IMR-90 (cell line): Measurements from ENCODE around the gene FMN1. TPM values are rescaled to one million over a fixed set of nuclear protein-coding genes. Genes with fewer than 3 reads are reported as not detected.

ENCODE experiments used
- ATAC-seq: fragments of 200-7000 bp; cut with Tn5 transposase; 2 replicates; pipeline ENCODE4 v1.9.1; 2020; ENCODE audit warnings: low read depth, mild to moderate bottlenecking, moderate library complexity
- BruUV-seq: library from RNA; stranded (reverse); fragments of 400-500 nt; replicated peaks from 2 replicates; lab custom pipeline; 2021; lab: Mats Ljungman, UMichigan
- CTCF ChIA-PET: fragments of 300-600 bp; formaldehyde crosslinking; extraction: SDS; loops from one replicate; lab custom pipeline; 2021; ENCODE audit warnings: antibody characterized with exemption; lab: Yijun Ruan, JAX
- POLR2A ChIA-PET: fragments of 300-600 bp; sonication (Branson Sonifier 250); formaldehyde crosslinking; loops from one replicate; lab custom pipeline; 2022; ENCODE audit warnings: antibody characterized with exemption; ENCODE audit not compliant: unreplicated experiment; lab: Charles Lee
- DNase-seq: peaks from one replicate; pipeline ENCODE4 v3.0.0; 2013
- H2AFZ ChIP-seq: replicated peaks from 2 replicates; pipeline ENCODE3; 2013; ENCODE audit warnings: low read length, mild to moderate bottlenecking; ENCODE audit not compliant: poor library complexity
- H2AK5ac ChIP-seq: 2 replicates; pipeline ENCODE4 v1.6.1; 2013; ENCODE audit warnings: low read depth, low read length, inconsistent platforms
- H2AK9ac ChIP-seq: replicated peaks from 2 replicates; pipeline ENCODE3; 2013; ENCODE audit warnings: mild to moderate bottlenecking, low read depth, low read length, moderate library complexity; ENCODE audit not compliant: poor library complexity
- H2BK120ac ChIP-seq: 2 replicates; pipeline ENCODE4 v1.6.1; 2013; ENCODE audit warnings: low read depth, low read length, inconsistent platforms
- H2BK15ac ChIP-seq: 3 replicates; pipeline ENCODE4 v1.6.1; 2013; ENCODE audit warnings: low read depth, low read length, inconsistent platforms
- H2BK20ac ChIP-seq: 2 replicates; pipeline ENCODE4 v1.6.1; 2013; ENCODE audit warnings: low read depth, mild to moderate bottlenecking, inconsistent platforms, low read length, moderate library complexity
- H2BK5ac ChIP-seq: 2 replicates; pipeline ENCODE4 v1.6.1; 2013; ENCODE audit warnings: mild to moderate bottlenecking, low read depth, low read length, inconsistent platforms; ENCODE audit not compliant: poor library complexity, severe bottlenecking
- H3K14ac ChIP-seq: replicated peaks from 2 replicates; pipeline ENCODE4 v1.6.1; 2013; ENCODE audit warnings: low read depth, low read length, inconsistent platforms
- H3K18ac ChIP-seq: 2 replicates; pipeline ENCODE4 v1.6.1; 2013; ENCODE audit warnings: low read depth, low read length, control low read depth
- H3K23ac ChIP-seq: 2 replicates; pipeline ENCODE4 v1.6.1; 2013; ENCODE audit warnings: low read depth, low read length, inconsistent platforms
- H3K27ac ChIP-seq: 2 replicates; pipeline ENCODE4 v1.5.1; 2013; ENCODE audit warnings: mild to moderate bottlenecking, control low read depth, low read length; ENCODE audit not compliant: insufficient read depth
- H3K27me3 ChIP-seq: 2 replicates; pipeline ENCODE4 v1.6.1; 2013; ENCODE audit warnings: low read length; ENCODE audit not compliant: control insufficient read depth, insufficient read depth
- H3K36me3 ChIP-seq: 2 replicates; pipeline ENCODE4 v1.6.1; 2013; ENCODE audit warnings: low read length, mixed read lengths; ENCODE audit not compliant: control insufficient read depth, insufficient read depth
- H3K4ac ChIP-seq: 2 replicates; pipeline ENCODE4 v1.6.1; 2013; ENCODE audit warnings: low read depth, low read length, inconsistent platforms
- H3K4me1 ChIP-seq: 2 replicates; pipeline ENCODE4 v1.6.1; 2013; ENCODE audit warnings: low read length, mixed read lengths; ENCODE audit not compliant: control insufficient read depth, insufficient read depth
- H3K4me2 ChIP-seq: 2 replicates; pipeline ENCODE4 v1.6.1; 2013; ENCODE audit warnings: low read depth, mild to moderate bottlenecking, control low read depth, low read length, moderate library complexity
- H3K4me3 ChIP-seq: 2 replicates; pipeline ENCODE4 v1.5.1; 2013; ENCODE audit warnings: low read depth, mild to moderate bottlenecking, control low read depth, low read length, moderate library complexity; ENCODE audit not compliant: insufficient read depth
- H3K56ac ChIP-seq: 2 replicates; pipeline ENCODE4 v1.6.1; 2013; ENCODE audit warnings: low read length, inconsistent platforms; ENCODE audit not compliant: insufficient read depth; ENCODE audit errors: extremely low read depth
- H3K79me1 ChIP-seq, 2 experiments: 2 replicates each; pipeline ENCODE4 v1.6.1; 2013; ENCODE audit warnings: low read length in 2 of 2, inconsistent platforms in 1 of 2, low read depth in 1 of 2
- H3K9ac ChIP-seq: 2 replicates; pipeline ENCODE4 v1.6.1; 2013; ENCODE audit warnings: low read depth, low read length, control low read depth
- H3K9me1 ChIP-seq: 2 replicates; pipeline ENCODE4 v1.6.1; 2013; ENCODE audit warnings: low read length, inconsistent platforms; ENCODE audit not compliant: insufficient read depth
- H3K9me3 ChIP-seq: 2 replicates; pipeline ENCODE4 v1.6.1; 2013; ENCODE audit warnings: low read length; ENCODE audit not compliant: control insufficient read depth, insufficient read depth
- H4K20me1 ChIP-seq: 2 replicates; pipeline ENCODE4 v1.6.1; 2013; ENCODE audit warnings: low read length, inconsistent platforms; ENCODE audit not compliant: insufficient read depth
- H4K5ac ChIP-seq: 2 replicates; pipeline ENCODE4 v1.6.1; 2013; ENCODE audit warnings: mild to moderate bottlenecking, low read depth, low read length, control low read depth
- H4K8ac ChIP-seq, 2 experiments: 2 replicates each; pipeline ENCODE4 v1.6.1; 2013; ENCODE audit warnings: low read depth in 2 of 2, low read length in 2 of 2, control low read depth in 1 of 2, inconsistent platforms in 1 of 2
- H4K91ac ChIP-seq: 2 replicates; pipeline ENCODE4 v1.6.1; 2013; ENCODE audit warnings: low read depth, low read length, inconsistent platforms; ENCODE audit not compliant: insufficient read depth
- BHLHE40 ChIP-seq: fragments of 150-350 bp; IDR thresholded peaks from 2 replicates; pipeline ENCODE4 v1.6.1; 2016; ENCODE audit warnings: mild to moderate bottlenecking, low read depth, low read length
- CEBPB ChIP-seq: IDR thresholded peaks from 2 replicates; pipeline ENCODE4 v1.6.1; 2012; ENCODE audit warnings: low read depth, low read length, improper control_type of control experiment
- CHD1 ChIP-seq: IDR thresholded peaks from 2 replicates; pipeline ENCODE4 v1.6.1; 2012; ENCODE audit warnings: low read depth, low read length, improper control_type of control experiment
- CTCF ChIP-seq: conservative IDR thresholded peaks from 2 replicates; pipeline ENCODE4 v1.5.1; 2012; ENCODE audit warnings: mild to moderate bottlenecking, low read depth, low read length, improper control_type of control experiment
- ELK1 ChIP-seq: fragments of 150-350 bp; IDR thresholded peaks from 2 replicates; pipeline ENCODE4 v1.6.1; 2016; ENCODE audit warnings: low read depth, mild to moderate bottlenecking, low read length, moderate library complexity, borderline replicate concordance
- FOS ChIP-seq: fragments of 150-350 bp; IDR thresholded peaks from 2 replicates; pipeline ENCODE4 v1.6.1; 2016; ENCODE audit warnings: low read depth, low read length
- MAFK ChIP-seq: IDR thresholded peaks from 2 replicates; pipeline ENCODE4 v1.6.1; 2012; ENCODE audit warnings: low read depth, low read length, improper control_type of control experiment
- MAZ ChIP-seq: IDR thresholded peaks from 2 replicates; pipeline ENCODE4 v1.6.1; 2012; ENCODE audit warnings: low read depth, mild to moderate bottlenecking, low read length, improper control_type of control experiment, moderate library complexity, borderline replicate concordance
- MXI1 ChIP-seq: IDR thresholded peaks from 2 replicates; pipeline ENCODE4 v1.6.1; 2012; ENCODE audit warnings: low read depth, mild to moderate bottlenecking, low read length, moderate library complexity, borderline replicate concordance
- NFE2L2 ChIP-seq: fragments of 150-350 bp; IDR thresholded peaks from 2 replicates; pipeline ENCODE4 v1.6.1; 2016; ENCODE audit warnings: low read depth, mild to moderate bottlenecking, low read length
- POLR2A ChIP-seq: IDR thresholded peaks from 2 replicates; pipeline ENCODE4 v1.6.1; 2012; ENCODE audit warnings: mild to moderate bottlenecking, low read depth, low read length
- RAD21 ChIP-seq: IDR thresholded peaks from 2 replicates; pipeline ENCODE4 v1.6.1; 2012; ENCODE audit warnings: low read length, improper control_type of control experiment
- RCOR1 ChIP-seq: IDR thresholded peaks from 2 replicates; pipeline ENCODE4 v1.6.1; 2012; ENCODE audit warnings: mild to moderate bottlenecking, low read length, improper control_type of control experiment; ENCODE audit not compliant: insufficient replicate concordance
- RFX5 ChIP-seq: IDR thresholded peaks from 2 replicates; pipeline ENCODE4 v1.8.0; 2012; ENCODE audit warnings: low read depth, mild to moderate bottlenecking, low read length, moderate library complexity
- SMC3 ChIP-seq: fragments of 150-350 bp; IDR thresholded peaks from 2 replicates; pipeline ENCODE4 v1.6.1; 2016; ENCODE audit warnings: low read depth, mild to moderate bottlenecking, antibody characterized with exemption, low read length, moderate library complexity
- USF2 ChIP-seq: fragments of 150-350 bp; IDR thresholded peaks from 2 replicates; pipeline ENCODE4 v1.6.1; 2017; ENCODE audit warnings: mild to moderate bottlenecking, antibody characterized with exemption, low read length, low read depth
- WGBS, 2 experiments: methylation state at CpG; one replicate each; pipeline versions ENCODE4 v1.1.5 to v1.1.7; 2013; ENCODE audit warnings: missing lambda C conversion rate in 2 of 2; ENCODE audit not compliant: insufficient read length in 1 of 2; ENCODE audit errors: extremely low coverage in 2 of 2; 5-methylcytosine and 5-hydroxymethylcytosine counted together
- dilution Hi-C: fragments of 300-500 bp; cut with HindIII; formaldehyde crosslinking; loops from one replicate; pipeline ENCODE4 v1.14.3; 2018; ENCODE audit warnings: low sequenced_read_pairs; ENCODE audit not compliant: unreplicated experiment
- in situ Hi-C: fragments of 300-500 bp; cut with MboI; formaldehyde crosslinking; loops from 3 replicates; pipeline ENCODE4 v1.14.3; 2019; ENCODE audit warnings: low sequenced_read_pairs, inconsistent platforms, mixed read lengths
- intact Hi-C: fragments of 100-400 bp; cut with micrococcal nuclease; formaldehyde crosslinking; loops from 2 replicates; pipeline ENCODE4 v1.10.0; 2022
- polyA plus RNA-seq, 3 experiments: library from polyadenylated mRNA; depleted of rRNA; stranded (reverse); fragments of >200 nt; gene quantifications; 2 replicates each; pipeline ENCODE4 v1.2.3, GENCODE V29; 2012; ENCODE audit warnings: low replicate concordance in 1 of 3
- total RNA-seq: library from RNA; depleted of rRNA; stranded (reverse); fragments of >200 nt; gene quantifications from 2 replicates; pipeline ENCODE4 v1.2.3, GENCODE V29; 2012

FMN1 gene
- total and polyA plus RNA-seq, 2 of the 4 experiments (the other 2 are of a cell fraction), result 7.3 to 17.6 TPM

GRCh38 chr15:32851572-32851971 lies 342.9 kb downstream of the FMN1 start:
- ATAC-seq (peak; percentile 15), DNase-seq (peak; percentile 96)
- Histone ChIP-seq H3K9me1 (peaks cover 5% of the 10 kb centered on the region; the same call in 1 of the 2 replicates), H4K8ac (peak overlapping the region; percentile 97), H4K5ac (peak overlapping the region; percentile 100; the same call in 1 of the 2 replicates), H2AK9ac (no peak overlapping the region), H3K9ac (peak overlapping the region; percentile 86; the same call in 1 of the 2 replicates), H3K27ac (peak overlapping the region; percentile 99), H3K23ac (peak overlapping the region; percentile 70), H3K4ac (peak overlapping the region; percentile 95), H3K4me3 (no peak overlapping the region), H3K4me2 (no peak overlapping the region), H3K9me3 (peaks cover 2% of the 10 kb centered on the region; the same call in 1 of the 2 replicates), H3K27me3 (no peaks in the 10 kb centered on the region), H2BK15ac (peak overlapping the region; percentile 90; the same call in 2 of the 3 replicates), H3K14ac (peak overlapping the region; percentile 80), H2BK120ac (peak overlapping the region; percentile 100), H4K20me1 (no peaks in the 10 kb centered on the region), H4K91ac (peak overlapping the region; percentile 99), H2BK20ac (peak overlapping the region; percentile 100), H3K18ac (peak overlapping the region; percentile 100), H3K4me1 (peaks cover 18% of the 10 kb centered on the region), H2AK5ac (peak overlapping the region; percentile 100), H3K79me1 (peaks cover 18 to 38% of the 10 kb centered on the region in 2 experiments; a peak in 3 of 4 replicates), H2BK5ac (peak overlapping the region; percentile 100), H3K56ac (peak overlapping the region; percentile 91), H3K36me3 (peaks cover 2% of the 10 kb centered on the region; the same call in 1 of the 2 replicates), H2AFZ (no peak overlapping the region)
- intact Hi-C loops, result no loop called here
- WGBS, 2 experiments, result no CpG with 5 or more reads among the region's 5 CpGs
- TF ChIP-seq RAD21, result no peak
- TF ChIP-seq CTCF, result no peak
- TF ChIP-seq CEBPB, result peak; percentile 94
- peak; percentile 95 for TF ChIP-seq BHLHE40
- no peak for TF ChIP-seq MXI1
- TF ChIP-seq USF2, result peak; percentile 87
- no peak for TF ChIP-seq RFX5
- peak; percentile 51; the same call in 1 of the 2 replicates for TF ChIP-seq MAFK
- no peak for TF ChIP-seq RCOR1
- no peak for TF ChIP-seq SMC3
- no peak for TF ChIP-seq CHD1
- no peak for TF ChIP-seq MAZ
- peak; percentile 78 for TF ChIP-seq NFE2L2
- no peak for TF ChIP-seq POLR2A
- TF ChIP-seq ELK1, result no peak
- peak; percentile 65; the same call in 1 of the 2 replicates for TF ChIP-seq FOS
- no TSS peak for BruUV-seq
- CTCF ChIA-PET, result interaction anchor here (1.3 to 1.8 kb wide), 2 partner anchors 8 to 189 kb away, joined by 3 to 6 read pairs; no protein-coding TSS in a partner anchor
- POLR2A ChIA-PET, result no interaction called here
- in situ Hi-C loops, result no loop called here
- dilution Hi-C loops, result no loop called here
